NCI-H2029 treated with DMSO at 0.1 percent for 48 hours (cell line): ENCODE measurements around the gene NAT10.
"Not testable (repeated sequence)": the region's sequence is repeated elsewhere in the genome, so short reads cannot be mapped to it uniquely, and the experiment has no call there.

Source experiments
- DNase-seq: peaks from one replicate; lab custom pipeline; 2025; lab: John Stamatoyannopoulos, UW

Gene NAT10

DNA sequence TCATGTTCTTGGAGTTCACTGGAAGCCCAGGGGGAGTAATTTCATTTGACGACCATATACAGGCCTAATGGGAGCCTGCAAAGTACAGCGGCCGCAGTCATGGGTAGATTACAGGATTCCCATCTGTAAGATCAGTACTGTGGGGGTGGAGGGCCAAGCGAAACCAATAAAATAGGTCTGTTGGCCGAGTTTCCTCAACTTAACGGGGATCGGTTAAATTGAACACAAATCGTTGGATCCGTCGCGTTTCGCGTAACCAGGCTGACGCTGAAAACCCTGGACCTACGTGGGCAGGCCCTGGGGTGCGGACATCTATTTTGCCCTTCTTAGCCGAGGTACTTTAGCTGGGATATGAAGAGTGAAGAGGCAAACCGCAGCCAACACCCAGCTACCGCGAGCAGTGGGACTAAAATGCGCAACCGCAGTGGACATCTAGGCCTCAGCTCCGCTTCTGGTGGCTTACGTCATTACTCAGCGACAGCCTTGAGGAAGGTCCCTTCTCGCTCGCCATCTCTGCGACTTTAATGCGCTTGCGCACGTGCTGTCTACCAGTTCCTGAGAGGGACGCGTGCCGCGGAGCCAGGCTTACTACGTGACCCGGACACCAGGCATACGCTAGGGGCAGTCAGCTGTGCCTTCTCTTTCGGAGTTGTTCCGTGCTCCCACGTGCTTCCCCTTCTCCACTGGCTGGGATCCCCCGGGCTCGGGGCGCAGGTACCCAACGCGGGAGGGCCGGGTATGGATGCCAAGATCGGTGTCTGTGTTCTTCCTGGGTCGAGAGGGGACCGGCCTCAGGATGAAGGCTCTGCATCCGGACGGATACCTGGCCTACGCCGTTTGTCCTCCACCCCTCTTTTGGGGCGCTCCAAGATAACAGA is at the start of gene NAT10:
Gene NAT10, plus strand, starts transcription at position 551 of the 878 bp plus-strand sequence. CDS start 2,597 bp downstream, outside the sequence.
- peak; percentile 95 for DNase-seq

DNA sequence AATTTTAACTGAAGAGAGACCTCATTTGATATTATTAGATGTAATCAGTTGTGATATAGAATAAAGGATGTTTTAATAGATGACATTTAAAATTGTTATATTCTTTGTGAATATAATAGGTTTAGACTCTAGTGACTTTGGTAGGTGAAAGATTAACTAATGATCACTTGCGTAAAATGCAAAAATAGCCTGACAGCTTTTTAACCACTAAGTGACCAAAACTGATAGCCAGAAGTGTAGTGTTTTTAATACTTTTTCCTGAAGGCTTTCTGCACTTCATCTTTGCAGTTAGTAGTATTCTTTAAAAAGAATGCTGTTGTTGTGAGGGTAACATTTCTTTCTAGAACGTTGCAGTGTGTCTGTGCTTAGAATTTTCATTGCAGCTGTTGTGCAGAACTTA is 48.8 kb upstream of the NAT10 start:
- DNase-seq = no peak

DNA sequence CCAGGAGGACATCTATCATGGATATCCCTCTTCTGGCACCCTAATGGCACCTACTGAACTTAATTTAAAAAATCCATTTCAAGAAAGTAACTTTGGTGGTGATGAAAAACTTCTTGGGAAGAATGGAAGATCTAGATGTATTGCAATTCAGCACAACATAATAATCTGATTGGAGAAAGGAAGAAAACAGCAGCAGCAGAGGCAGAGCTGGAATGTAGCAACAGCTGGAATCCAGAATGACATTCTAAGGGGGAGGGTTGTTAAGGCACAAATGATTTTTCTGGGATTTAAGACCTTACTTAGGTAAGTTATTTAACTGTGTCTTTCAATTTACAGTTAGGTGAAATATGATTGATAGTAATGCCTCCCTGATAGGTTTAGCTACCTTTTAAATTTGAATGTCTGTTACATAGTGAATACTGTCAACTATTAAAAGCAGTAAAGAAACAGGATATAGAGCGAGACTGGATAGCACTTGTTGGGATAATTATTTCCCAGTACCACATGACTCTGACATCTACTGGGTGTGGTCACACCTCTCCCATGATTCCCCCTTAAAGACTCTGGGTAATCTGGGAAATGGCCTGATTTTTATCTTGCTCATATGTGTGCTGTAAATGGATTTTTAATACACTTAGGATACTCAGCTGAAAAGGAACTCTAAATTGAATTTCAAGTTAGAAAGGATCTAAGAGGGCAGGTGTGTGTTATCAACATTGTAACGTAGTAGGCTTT is 42.2 kb upstream of the NAT10 start:
- DNase-seq = no peak

DNA sequence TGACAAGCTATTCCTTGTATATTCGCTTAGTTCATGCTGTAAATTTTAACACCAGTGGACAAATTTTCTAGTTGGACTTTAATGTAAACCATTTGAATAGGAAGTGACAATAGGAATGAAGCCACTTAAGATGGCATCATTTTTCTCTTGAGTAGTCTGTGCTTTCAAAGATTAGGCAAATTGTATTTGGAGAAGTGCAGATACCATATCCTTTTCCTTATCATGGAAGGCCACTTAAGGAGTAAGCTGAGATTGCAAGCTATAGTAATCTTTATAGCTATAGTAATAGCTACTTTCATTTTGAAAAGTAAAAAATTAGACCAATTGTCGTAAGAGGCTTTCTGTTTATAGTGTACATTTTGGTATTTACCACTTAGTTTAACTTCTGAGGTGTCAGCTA is 41.1 kb upstream of the NAT10 start:
- no peak for DNase-seq

DNA sequence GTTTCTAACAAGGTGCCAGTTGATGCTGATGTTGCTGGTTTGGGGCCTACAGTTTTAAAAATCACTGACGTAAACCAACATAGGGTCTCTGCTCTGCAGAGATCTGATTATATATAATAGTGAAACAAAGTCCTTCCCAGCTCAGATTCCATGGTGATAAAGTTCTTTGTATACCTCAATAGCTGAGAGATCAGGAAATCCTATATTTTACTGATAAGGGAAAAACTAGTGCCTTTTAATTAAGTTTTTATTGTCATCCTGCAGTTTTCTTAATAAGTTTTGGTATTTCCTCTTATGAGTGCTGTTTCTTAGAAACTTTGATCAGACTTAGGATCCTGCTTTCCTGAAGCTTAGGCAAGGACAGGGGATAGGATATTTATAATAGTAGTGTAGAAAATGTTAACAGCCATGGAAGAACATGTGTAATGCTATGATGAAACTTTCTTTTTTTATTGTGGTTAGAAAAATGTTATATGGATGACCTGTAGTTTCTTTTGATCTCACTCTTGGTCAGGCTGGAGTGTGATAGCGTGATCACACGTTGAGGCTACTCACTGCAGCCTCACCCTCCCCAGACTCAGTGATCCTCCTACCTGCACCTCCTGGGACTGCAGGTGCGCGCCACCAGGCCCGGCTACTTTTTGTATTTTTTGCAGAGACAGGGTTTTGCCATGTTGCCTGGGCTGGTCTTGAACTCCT is 39.8 kb upstream of the NAT10 start:
- DNase-seq = no peak

DNA sequence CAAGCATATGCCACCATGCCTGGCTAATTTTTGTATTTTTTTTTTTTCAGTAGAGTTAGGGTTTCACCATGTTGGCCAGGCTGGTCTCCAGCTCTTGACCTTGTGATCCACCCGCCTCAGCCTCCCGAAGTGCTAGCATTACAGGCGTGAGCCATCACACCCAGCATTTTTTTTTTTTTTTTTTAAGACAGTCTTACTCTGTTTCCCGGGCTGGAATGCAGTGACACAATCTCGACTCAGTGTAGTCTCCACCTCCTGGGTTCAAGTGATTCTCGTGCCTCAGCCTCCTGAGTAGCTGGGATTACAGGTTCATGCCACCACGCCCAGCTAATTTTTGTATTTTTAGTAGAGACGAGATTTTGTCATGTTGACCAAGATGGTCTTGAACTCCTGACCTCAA is 38.7 kb upstream of the NAT10 start:
- DNase-seq = not testable (repeated sequence)

DNA sequence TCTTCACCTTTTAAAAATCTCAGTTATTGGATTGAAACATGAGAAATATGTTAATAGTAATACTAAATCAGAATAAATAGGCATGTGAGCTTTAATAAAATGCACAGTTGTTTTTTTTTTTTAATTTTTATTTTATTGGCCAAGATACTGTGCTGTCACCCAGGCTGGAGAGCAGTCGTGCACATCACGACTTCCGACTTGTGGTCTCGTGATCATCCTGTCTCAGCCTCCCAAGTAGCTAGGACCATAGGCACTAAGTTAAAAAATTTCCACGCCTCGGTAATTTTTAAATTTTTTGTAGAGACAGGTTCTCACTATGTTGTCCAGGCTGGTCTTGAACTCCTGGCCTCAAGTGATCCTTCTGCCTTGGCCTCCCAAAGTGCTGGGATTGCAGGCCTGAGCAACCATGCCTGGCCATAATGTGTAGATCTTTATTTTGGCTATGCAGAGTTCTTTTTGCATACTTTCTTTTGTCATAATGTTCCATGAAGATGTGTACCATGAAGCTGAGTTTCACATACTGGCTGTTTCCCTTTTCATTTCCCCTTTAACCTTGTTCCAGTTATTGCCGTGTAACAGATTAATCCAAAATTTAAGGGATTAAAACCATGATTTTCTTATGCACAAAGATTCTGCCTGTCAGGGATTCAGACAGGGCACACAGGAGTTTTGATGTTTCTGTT is 37.9 kb upstream of the NAT10 start:
- DNase-seq = no peak

DNA sequence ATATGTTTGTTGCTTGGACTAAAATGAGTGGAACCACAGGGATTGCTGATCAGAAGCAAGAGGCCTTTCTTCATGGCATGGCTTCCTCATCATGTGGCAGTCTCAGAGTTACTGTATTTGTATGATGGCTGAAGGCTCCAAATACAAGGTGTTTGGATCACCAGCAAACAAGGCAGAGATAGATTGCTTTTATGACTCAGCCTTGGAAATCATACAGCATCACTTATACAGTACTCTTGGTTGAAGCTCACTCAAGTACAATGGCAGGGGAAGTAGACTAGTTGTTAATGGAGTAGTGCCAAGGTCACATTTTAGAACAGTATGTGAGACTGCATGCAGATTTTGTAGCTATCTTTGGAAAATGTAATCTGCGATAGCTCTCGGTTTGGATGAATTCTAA is 37.3 kb upstream of the NAT10 start:
- no peak for DNase-seq

DNA sequence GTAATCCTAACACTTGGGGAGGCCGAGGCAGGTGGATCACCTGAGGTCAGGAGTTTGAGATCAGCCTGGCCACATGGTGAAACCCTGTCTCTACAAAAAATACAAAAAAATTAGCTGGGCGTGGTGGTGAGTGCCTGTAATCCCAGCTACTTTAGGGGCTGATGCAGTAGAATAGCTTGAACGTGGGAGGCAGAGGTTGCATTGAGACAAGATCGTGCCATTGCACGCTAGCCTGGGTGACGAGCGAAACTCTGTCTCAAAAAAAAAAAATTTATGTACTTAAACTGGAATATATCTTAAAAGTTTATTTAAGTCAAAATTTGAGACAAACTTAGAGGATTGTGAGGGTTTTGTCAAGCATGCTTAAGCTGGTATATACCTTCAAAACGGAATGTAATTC is 34.1 kb upstream of the NAT10 start:
- not testable (repeated sequence) for DNase-seq

DNA sequence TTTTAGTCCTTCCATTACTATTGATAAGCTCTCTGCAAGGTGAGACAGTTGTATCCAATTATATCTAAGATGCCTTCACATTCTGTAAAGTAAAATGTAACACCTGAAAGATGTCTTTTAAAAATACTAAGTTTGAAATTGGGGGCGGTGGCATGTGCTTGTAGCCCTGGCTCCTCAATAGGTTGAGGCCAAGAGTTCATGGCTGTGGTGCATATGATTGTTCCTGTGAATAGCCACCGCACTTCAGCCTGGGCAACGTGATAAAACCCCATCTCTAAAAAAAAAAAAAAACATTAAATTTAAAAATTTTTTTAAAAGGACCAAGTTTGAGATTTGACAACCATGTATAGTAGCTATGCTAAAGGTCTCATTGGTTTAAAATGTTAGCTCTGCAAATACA is 33.4 kb upstream of the NAT10 start:
- no peak for DNase-seq

DNA sequence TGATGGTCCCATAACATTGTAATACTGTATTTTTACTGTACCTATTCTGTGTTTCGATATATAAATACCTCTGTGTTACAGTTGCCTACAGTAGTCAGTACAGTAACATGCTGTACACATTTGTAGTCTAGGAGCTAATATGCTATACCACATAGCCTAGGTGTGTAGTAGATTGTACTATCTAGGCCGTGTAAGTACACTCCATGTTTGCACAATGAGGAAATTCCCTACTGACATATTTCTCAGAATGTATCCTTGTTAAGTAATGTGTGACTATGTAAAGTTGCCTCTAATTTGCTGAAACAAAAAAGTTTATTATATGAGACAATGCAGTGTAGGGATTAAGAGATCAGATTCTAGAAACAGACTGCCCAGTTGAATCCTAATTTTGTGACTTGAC is 32.6 kb upstream of the NAT10 start:
- DNase-seq = no peak

DNA sequence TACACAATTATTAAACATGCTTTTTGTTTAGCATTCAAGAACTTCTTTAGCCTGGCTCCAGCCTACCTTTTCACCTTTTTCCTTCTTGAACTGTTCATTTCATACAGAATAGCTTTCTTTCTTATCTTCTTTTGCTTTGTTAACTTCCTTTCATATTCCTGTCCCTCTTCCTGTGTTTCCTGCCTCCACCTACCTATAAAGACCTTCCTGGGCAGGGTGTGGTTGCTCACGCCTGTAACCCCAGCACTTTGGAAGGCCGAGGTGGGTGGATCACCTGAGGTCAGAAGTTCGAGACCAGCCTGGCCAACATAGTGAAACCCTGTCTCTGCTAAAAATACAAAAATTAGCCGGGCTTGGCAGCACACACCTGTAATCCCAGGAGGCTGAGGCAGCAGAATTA is 31.0 kb upstream of the NAT10 start:
- no peak for DNase-seq

DNA sequence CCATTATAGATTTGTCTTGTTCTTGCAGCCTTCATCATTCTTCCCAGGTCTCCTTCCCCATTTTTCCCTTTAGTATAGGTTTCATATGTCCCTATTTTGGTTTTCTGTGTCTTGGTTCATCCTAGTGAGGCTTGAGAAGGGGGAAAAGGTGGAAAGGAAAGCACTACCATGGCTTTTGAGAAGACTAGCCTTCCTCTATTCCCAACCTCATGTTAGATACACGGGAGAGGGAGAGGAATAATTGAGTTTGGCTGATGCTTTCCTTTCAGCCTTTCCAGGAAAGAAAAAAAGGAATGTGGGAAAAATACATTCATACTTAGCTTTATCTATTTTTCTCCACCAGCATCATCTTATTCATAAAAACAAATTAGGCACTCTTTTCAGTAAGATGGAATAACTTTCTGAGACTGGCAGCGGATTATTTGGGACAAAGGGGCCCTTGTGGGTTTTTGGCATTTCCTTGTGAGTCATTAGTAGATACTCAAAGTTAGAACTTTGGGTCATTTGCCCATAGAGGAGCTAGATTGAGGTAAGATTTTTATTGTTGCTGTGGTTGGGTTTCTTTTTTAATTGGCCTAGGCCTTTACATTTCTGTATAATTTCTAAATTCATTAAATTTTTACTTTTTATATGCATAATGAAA is 30.1 kb upstream of the NAT10 start:
- no peak for DNase-seq

DNA sequence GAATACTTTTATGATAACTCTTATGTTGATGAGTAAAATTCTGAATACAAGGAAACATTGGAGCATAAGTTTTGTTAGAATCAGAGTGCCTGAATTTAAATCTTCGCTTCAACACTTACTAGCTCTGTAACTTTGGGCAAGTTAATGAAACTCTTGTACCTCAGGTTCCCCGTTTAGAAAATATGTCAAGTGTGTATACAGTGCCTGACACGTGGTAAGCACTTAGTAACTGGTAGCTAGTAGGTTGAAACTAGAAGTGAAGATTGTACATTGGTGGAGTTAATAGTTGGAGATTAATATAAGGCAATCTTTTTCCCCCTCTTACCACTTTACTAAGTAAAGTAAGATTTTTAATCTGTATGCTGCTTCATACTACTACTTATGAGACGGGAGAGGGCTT is 24.8 kb upstream of the NAT10 start:
- DNase-seq = no peak

DNA sequence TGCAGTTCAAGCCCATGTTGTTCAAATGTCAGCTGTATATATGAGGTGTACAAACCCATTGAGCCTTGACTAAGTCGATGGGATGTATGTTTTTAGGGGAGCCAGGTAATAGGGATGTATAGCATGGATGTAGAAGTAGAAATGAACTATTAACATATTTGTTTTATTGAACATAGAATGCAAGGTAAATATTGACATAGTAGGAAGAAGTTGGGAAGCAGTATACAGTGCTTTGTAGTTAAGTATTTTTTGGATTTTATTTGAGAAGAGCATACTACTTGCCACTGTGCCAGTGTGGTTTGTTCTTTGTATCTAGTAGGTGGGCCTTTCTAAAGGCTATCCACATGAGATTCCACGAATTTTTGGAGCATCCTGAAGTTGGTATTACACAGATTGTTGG is 20.8 kb upstream of the NAT10 start:
- no peak for DNase-seq

DNA sequence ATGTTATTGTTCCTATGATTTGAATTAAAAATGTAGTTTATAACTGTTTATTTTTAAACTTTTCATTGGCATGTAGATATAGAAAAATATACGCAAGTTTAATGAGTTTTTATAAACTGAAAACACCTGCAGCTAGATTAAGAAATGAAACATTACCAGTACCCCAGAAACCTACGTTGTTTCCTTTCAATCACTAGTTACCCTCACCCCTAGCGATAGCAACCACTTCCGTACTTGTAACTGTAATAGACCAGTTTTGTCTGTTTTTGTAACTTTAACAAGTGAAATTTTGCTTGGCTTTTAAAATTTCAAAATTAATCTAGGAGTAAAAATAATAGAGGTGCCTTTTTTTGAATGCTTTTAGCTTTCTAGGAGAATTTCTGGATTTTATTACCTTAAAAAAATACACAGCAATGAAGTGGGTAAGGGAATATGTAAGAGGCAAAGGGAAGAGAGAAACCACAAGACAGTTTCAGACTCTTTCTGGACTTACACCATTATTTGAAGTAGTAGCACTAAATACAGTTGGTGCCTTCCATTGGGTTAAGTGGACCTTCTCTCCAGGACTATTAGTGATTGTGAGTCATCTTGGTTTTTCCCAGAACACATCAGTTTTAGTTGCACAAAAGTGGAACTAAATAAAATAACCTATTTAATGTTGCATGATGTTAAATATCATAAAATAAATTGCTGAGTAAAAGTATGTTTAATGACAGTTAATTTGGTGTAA is 18.7 kb upstream of the NAT10 start:
- DNase-seq = no peak

DNA sequence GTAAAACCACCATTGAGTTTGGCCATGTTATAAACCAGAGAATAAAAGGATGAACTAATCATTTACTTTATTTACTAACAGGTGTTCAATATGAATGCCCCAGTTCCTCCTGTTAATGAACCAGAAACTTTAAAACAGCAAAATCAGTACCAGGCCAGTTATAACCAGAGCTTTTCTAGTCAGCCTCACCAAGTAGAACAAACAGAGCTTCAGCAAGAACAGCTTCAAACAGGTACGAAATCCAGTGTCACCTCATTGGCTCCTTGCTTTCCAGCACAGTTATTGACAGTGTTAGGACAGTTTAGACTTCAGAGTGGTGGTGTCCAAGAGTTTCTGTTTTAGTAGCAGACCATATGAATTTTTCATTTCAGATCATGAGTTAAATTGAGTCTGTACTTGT is 13.6 kb upstream of the NAT10 start:
- DNase-seq = no peak

DNA sequence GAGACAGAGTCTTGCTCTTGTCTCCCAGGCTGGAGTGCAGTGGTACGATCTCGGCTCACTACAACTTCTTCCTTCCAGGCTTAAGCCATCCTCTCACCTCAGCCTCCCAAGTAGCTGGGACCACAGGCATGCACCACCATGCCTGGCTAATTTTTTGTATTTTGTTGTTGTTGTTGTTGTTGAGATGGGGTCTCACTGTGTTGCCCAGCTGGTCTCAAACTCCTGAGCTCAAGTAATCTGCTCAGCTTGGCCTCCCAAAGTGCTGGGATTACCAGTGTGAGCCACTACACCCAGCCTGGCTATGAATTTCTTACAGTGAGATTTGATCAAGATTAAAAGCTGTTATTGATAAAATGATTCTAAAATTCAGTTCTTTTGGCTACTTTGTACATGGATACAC is 10.5 kb upstream of the NAT10 start:
- DNase-seq = not testable (repeated sequence)

DNA sequence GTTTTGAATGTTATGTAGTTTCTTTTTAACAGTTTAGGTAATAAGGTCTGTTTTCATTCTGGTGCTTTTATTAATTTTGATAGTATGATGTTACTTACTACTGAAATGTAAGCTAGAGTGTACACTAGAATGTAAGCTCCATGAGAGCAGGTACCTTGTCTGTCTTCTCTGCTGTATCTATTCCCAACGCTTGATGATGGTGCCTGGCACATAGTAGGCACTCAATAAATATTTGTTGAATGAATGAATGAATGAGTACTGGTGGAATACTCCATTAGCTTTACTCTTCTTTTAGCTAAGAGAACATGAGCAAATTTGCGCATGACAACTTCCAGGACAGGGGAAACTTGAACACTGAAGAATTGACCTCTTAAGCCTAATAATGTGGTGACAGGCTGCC is 6.6 kb upstream of the NAT10 start:
- no peak for DNase-seq

DNA sequence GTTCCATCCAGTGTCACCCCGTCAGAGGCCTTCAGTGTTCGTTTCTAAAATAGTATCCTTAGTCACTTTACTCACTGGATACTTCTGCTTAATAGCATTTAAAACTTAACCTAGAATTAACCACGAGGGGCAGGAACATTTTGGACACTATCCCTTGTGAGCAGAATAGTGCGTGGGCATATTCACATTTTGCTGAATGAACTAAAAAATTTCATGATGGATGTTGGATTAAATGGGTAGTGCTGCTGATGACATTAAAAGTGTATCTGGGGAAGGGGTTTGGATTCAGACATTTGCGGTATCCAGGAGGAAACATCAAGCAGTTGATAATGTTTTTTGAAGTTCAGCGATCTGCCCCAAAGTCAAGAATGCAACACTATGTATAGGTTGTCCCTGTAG is 750 bp upstream of the NAT10 start:
- DNase-seq = no peak

DNA sequence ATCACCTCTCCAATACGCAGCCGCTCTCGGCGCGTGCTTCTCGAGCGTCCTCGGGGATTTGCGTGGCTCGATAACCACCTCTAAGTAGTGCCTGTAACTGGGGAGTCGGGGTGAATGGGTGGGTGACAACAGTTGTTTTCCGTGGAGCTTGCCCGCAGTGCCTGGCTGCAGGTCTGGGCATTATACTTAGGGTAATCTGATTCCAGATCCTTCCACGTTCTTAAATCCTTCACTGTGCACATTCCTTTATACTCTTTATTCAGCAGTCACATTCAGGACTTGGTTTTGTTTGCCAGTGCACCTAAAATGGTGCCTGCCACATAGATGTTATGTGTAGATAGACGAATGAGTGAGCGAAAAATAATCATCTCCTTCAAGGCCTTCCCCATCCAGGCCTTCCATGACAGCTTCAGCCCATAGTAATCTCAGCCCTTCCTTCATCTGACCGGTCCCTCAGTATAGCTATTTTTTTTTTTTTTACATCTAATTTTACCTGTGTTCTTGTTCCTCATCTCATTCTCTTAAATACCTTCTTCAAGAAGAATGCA is 602 bp downstream of the NAT10 start:
- DNase-seq = no peak
